RKO (cell line): ENCODE data around the gene ADRM1.

Source experiments
- DNase-seq: peaks from one replicate; pipeline ENCODE4 v3.0.0-alpha.2; 2016; ENCODE audit warnings: low spot score

The ADRM1 gene

GRCh38 chr20:62355878-62356588, 53.2 kb downstream of the ADRM1 start:
- DNase-seq: no peak

GRCh38 chr20:62356589-62357186, 53.9 kb downstream of the ADRM1 start:
- no peak for DNase-seq

GRCh38 chr20:62357187-62357667, 54.4 kb downstream of the ADRM1 start:
- no peak for DNase-seq

- no peak for DNase-seq
Measured at GRCh38 chr20:62357681-62358080, 54.9 kb downstream of the ADRM1 start.
